Activated CD4-positive, CD25-positive, alpha-beta regulatory T cell (primary cell): ENCODE results near the gene FBXO42.
"Not testable (repeated sequence)": the region's sequence is repeated elsewhere in the genome, so short reads cannot be mapped to it uniquely, and the experiment has no call there.

Source experiments
- DNase-seq, 4 experiments: peaks; one replicate each; lab custom pipeline; 2025; lab: John Stamatoyannopoulos, UW

FBXO42 gene

GRCh38 chr1:16260814-16261213 is 91.5 kb downstream of the FBXO42 start:
- no peak for DNase-seq

GRCh38 chr1:16258591-16259135 is 93.6 kb downstream of the FBXO42 start:
- no peak for DNase-seq

- DNase-seq, result no peak
Measured at GRCh38 chr1:16257968-16258367, 94.3 kb downstream of the FBXO42 start.

- not testable (repeated sequence) for DNase-seq
Measured at GRCh38 chr1:16257556-16257955, 94.7 kb downstream of the FBXO42 start.

GRCh38 chr1:16256478-16256877 is 95.8 kb downstream of the FBXO42 start:
- no peak for DNase-seq

GRCh38 chr1:16254263-16254928 is 97.9 kb downstream of the FBXO42 start:
- DNase-seq, result no peak

GRCh38 chr1:16253332-16253922 is 98.9 kb downstream of the FBXO42 start:
- no peak for DNase-seq

- no peak for DNase-seq
Measured at GRCh38 chr1:16252912-16253311, 99.4 kb downstream of the FBXO42 start.

GRCh38 chr1:16251381-16251780 is 100.9 kb downstream of the FBXO42 start:
- DNase-seq, result no peak

- DNase-seq, result no peak
Measured at GRCh38 chr1:16250524-16251251, 101.6 kb downstream of the FBXO42 start.

GRCh38 chr1:16249596-16250241 is 102.6 kb downstream of the FBXO42 start:
- DNase-seq, result no peak

- no peak for DNase-seq
Measured at GRCh38 chr1:16248603-16249516, 103.4 kb downstream of the FBXO42 start.

GRCh38 chr1:16248007-16248436 is 104.3 kb downstream of the FBXO42 start:
- no peak for DNase-seq

- no peak for DNase-seq
Measured at GRCh38 chr1:16247441-16247840, 104.8 kb downstream of the FBXO42 start.

- DNase-seq, result no peak
Measured at GRCh38 chr1:16246961-16247360, 105.3 kb downstream of the FBXO42 start.

GRCh38 chr1:16246239-16246638 is 106.0 kb downstream of the FBXO42 start:
- DNase-seq, result not testable (repeated sequence)

GRCh38 chr1:16245476-16246196 is 106.6 kb downstream of the FBXO42 start:
- DNase-seq, result no peak

GRCh38 chr1:16244650-16245285 is 107.5 kb downstream of the FBXO42 start:
- no peak for DNase-seq

- peak; percentile 30 to 63 (median 46) for DNase-seq
Measured at GRCh38 chr1:16243936-16244649, 108.2 kb downstream of the FBXO42 start.
